AG09319 (cell line): ENCODE results near the gene PELI2.

ENCODE experiments used
- DNase-seq: peaks from one replicate; pipeline ENCODE4 v3.0.0-alpha.2; 2010; ENCODE audit warnings: low read depth; ENCODE audit errors: extremely low read depth
- CTCF ChIP-seq: IDR thresholded peaks from 2 replicates; pipeline ENCODE4 v1.5.1; 2011; ENCODE audit warnings: low read depth, mild to moderate bottlenecking, inconsistent platforms, low read length, moderate library complexity

The PELI2 gene

DNA sequence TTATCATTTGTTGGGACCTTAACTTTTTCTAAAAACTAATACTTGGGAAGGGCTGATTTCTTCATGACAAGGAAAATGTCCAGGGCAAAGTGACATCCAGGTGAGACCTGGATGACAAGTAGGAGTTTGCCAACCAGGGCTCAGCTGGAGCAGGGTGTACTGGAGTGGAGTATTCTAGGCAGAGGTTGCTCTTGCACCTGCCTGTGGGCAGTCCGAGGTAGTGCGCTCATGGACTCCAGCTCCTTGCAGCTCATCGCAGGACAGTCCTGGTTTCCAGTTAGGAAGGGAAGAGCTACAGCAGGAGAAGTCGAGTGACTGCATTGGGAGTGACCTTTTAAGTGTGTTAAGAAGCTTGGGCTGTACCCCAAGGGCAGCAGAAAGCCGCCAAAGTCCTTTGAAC lies 175.9 kb downstream of the PELI2 start:
- DNase-seq: no peak
- TF ChIP-seq CTCF: no peak

GRCh38 chr14:56295743-56296142 lies 177.5 kb downstream of the PELI2 start:
- no peak for TF ChIP-seq CTCF
- no peak for DNase-seq

DNA sequence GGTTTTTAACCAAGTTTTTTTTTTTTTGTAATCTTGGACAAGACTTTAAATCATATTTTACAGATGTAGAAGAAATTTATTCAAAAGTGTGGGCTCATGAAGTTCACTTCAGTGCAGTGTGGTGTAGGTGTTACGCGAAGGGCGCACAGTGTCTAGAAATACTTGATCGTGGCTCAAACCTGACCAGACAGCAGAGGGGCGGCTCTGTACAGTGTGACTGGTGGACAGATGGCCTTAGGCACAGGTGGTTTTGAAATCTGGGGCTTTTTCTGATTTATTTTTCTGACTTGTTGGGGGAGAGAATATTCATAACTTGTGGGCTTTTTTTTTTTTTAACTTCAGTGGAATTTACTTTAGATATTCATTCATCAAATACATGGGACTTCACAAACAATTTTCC lies 179.2 kb downstream of the PELI2 start:
- no peak for DNase-seq
- TF ChIP-seq CTCF: no peak

GRCh38 chr14:56299306-56299984 lies 181.2 kb downstream of the PELI2 start:
- DNase-seq: no peak
- no peak for TF ChIP-seq CTCF

GRCh38 chr14:56300495-56300894 lies 182.3 kb downstream of the PELI2 start:
- no peak for TF ChIP-seq CTCF
- DNase-seq: no peak

DNA sequence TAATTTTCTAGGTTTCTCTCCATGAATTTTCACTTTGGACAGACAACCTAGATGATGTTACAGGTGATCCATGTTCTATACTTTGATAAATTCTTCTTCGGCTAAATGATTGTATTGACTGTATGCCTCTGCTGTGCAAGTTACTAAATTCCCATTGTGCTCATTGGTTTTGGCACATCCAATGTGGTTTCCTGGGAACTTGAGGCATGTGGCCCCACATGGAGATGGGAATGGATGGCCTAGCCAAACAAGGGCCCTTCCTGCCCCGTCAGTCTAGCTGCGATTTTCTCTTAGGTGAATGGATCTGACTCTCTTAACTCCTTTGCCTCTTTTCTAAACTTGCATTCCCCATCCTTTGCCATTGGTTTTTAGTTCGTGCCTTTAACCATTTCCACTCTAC lies 186.2 kb downstream of the PELI2 start:
- DNase-seq: no peak
- TF ChIP-seq CTCF: no peak

GRCh38 chr14:56309198-56309597 lies 191.0 kb downstream of the PELI2 start:
- no peak for TF ChIP-seq CTCF

More at GRCh38 chr14:56309198-56309597, 191.0 kb downstream of the PELI2 start:
- DNase-seq: no peak
